ENCODE data around the gene CHST2. TPM values are rescaled to one million over a fixed set of nuclear protein-coding genes. Genes with fewer than 3 reads are reported as not detected.

Gene CHST2
- total RNA-seq, 4 donors from 2014 or later = 2.4 to 22.8 (median 5.3) TPM

DNA sequence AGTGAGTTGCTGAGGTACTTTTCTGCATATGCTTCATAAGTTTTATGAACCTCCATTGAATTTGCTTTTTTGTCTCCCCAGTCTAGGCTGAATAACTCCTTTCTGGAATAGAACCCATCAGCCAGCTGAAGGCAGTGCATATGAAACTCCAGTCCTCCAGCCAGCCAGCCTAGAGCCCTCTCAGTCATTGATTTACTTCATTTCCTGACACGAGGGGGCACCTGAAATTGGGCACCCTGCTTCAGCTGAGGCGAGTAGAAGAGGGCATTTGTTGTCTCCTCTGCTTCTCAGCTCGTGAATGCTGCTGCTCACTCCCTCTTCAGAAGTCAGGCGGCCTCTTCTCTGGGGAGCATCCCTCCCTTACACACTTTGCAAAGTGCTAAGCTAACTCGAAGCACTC lies 32.5 kb downstream of the CHST2 start:
- H3K27ac ChIP-seq = no peak overlapping the region
- no peak for DNase-seq (ENCODE audit: low spot score in 2 of 2)
- no peaks in the 10 kb centered on the region for H3K9me3 ChIP-seq
- no peaks in the 10 kb centered on the region for H3K36me3 ChIP-seq
- TF ChIP-seq EP300 (IDR thresholded peaks at IDR 0.05) (no peak), POLR2AphosphoS5 (IDR thresholded peaks at IDR 0.05) (no peak), POLR2A (IDR thresholded peaks at IDR 0.05) (no peak)
- TF ChIP-seq, protein P1, sequence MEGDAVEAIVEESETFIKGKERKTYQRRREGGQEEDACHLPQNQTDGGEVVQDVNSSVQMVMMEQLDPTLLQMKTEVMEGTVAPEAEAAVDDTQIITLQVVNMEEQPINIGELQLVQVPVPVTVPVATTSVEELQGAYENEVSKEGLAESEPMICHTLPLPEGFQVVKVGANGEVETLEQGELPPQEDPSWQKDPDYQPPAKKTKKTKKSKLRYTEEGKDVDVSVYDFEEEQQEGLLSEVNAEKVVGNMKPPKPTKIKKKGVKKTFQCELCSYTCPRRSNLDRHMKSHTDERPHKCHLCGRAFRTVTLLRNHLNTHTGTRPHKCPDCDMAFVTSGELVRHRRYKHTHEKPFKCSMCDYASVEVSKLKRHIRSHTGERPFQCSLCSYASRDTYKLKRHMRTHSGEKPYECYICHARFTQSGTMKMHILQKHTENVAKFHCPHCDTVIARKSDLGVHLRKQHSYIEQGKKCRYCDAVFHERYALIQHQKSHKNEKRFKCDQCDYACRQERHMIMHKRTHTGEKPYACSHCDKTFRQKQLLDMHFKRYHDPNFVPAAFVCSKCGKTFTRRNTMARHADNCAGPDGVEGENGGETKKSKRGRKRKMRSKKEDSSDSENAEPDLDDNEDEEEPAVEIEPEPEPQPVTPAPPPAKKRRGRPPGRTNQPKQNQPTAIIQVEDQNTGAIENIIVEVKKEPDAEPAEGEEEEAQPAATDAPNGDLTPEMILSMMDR (IDR thresholded peaks at IDR 0.05) = no peak
- H3K4me1 ChIP-seq = peaks cover 4% of the 10 kb centered on the region
- no peaks in the 10 kb centered on the region for H3K27me3 ChIP-seq
- H3K4me3 ChIP-seq = no peak overlapping the region
- 88% methylated on average over 5 of the region's 5 CpGs for WGBS

DNA sequence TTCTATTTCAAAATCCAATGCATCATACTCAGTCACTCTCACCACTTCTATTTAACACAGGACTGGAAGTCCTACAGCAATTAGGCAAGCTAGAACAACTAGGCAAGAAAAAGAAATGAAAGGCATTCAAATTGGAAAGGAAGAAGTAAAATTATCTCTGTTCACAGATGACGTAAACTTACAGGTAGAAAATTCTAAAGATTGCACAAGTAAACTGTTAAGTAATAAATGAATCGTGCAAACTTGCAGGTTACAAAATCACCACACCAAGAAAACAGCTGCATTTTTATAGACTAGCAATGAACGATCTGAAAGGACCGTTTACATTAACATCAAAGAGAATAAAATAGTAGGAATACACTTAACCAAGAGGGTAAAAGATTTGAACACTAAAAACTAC lies 36.2 kb downstream of the CHST2 start:
- Histone ChIP-seq H3K9me3 (no peaks in the 10 kb centered on the region), H3K36me3 (no peaks in the 10 kb centered on the region), H3K4me1 (peaks cover 1% of the 10 kb centered on the region), H3K4me3 (no peak overlapping the region), H3K27me3 (no peaks in the 10 kb centered on the region), H3K27ac (no peak overlapping the region)
- no peak for DNase-seq (ENCODE audit: low spot score in 2 of 2)
- TF ChIP-seq, protein P1 (IDR thresholded peaks at IDR 0.05) = no peak
- TF ChIP-seq POLR2AphosphoS5 (IDR thresholded peaks at IDR 0.05) = no peak
- TF ChIP-seq EP300 (IDR thresholded peaks at IDR 0.05) = no peak
- WGBS = 53% methylated on average over 4 of the region's 4 CpGs

DNA sequence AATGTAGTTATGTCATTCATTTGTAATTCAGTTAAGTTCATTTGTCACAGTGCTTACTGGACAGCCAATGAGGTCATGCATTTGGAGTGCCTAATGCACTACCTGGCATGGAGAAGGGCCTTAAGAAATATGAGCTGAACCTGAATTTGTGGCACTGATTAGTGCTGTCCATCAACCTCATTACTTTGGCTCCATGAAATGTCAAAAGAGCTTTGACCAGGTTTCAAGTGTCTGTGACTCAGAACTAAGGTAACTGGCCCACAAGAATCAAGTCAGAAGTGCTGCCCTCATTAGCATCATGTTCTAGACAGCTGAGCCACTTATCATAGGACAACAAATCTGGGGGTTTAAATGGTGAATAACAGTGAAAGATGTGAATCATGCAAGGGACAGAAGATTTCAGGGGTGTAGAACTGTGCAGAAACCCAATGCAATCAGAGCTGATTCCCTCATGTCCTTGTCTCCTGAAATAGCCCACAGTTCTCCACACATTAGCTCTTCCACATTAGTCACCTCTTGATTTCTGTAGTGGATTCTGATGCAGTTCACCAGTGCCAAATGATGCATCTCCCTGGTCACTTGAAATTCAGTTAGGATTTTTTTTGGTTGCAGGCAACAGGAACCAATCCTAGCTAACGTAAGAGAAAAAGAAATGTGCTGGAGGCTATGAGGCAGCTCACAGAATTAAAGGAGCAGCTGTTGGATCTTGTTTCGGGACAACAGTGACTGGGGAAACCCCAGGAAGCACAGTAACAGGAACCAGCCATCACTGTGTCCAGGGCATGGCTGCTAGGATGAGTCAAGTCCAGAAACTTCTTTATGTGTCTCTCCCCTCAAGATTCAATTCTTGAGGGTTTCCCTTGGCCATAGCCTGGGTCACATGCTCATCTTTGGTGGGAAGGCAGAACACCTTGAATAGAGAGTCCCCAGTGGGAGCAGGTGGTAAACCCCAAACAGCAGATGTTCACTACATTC lies 38.7 kb downstream of the CHST2 start:
- TF ChIP-seq POLR2AphosphoS5 (IDR thresholded peaks at IDR 0.05) = no peak
- no peak for TF ChIP-seq POLR2A (IDR thresholded peaks at IDR 0.05)
- TF ChIP-seq EP300 (IDR thresholded peaks at IDR 0.05) = no peak
- TF ChIP-seq, protein P1 (IDR thresholded peaks at IDR 0.05) = no peak
- Histone ChIP-seq H3K4me3 (no peak overlapping the region), H3K36me3 (no peaks in the 10 kb centered on the region), H3K27me3 (no peaks in the 10 kb centered on the region), H3K27ac (no peak overlapping the region), H3K4me1 (no peaks in the 10 kb centered on the region), H3K9me3 (no peaks in the 10 kb centered on the region)
- 20% methylated on average over 2 of the region's 2 CpGs for WGBS
- DNase-seq (ENCODE audit: low spot score in 2 of 2) = no peak

DNA sequence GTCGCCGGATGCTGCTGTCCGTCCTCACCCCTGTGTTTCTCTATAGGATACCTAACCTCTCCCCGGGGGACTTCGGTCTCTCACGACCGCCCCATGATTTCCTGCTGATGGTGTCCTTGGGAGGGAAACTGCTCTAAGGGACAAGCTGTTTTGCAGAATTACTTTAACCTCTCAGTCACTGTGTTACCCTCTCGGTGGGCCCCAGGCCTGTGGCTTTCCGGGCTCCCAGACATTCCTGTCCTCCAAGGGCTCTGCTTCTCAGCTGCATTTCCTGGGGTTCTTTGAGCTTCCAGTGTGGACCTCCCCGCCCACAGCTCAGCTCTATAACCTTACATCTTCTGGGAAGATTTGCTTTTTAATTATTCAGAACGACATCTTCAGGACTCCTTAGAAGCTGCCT lies 40.9 kb downstream of the CHST2 start:
- WGBS = 88% methylated on average over 11 of the region's 11 CpGs
- no peak for DNase-seq (ENCODE audit: low spot score in 2 of 2)
- TF ChIP-seq POLR2A (IDR thresholded peaks at IDR 0.05) (no peak), EP300 (IDR thresholded peaks at IDR 0.05) (no peak), POLR2AphosphoS5 (IDR thresholded peaks at IDR 0.05) (no peak)
- TF ChIP-seq, protein P1 (IDR thresholded peaks at IDR 0.05) = no peak
- Histone ChIP-seq H3K4me3 (no peak overlapping the region), H3K9me3 (no peaks in the 10 kb centered on the region), H3K27me3 (no peaks in the 10 kb centered on the region), H3K4me1 (no peaks in the 10 kb centered on the region), H3K27ac (no peak overlapping the region), H3K36me3 (no peaks in the 10 kb centered on the region)

DNA sequence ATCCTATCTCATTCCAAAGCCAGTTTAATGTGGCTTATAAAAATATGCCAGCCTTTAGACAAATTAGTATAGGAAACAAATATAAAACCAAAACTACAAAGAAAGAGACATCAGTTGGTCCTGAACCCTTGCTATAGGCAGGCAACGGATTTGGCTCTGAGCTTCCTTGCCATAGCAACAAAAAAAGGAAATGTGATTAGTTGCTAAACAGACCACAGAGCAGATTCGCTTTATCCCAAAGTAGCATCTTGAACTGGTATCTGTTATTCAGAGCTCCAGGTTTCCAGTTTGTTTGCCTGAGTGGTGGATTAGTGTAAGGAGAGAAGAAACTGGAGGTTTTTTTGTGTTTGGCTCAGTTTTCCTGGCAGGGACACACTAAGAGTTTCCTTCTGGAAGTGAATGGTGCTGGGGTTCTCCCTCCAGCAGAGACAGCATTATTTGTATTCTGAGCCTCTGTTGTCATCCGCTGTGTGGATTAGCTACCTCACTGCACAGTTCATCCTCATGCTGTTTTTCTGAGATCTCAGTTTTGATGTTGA lies 44.1 kb downstream of the CHST2 start:
- DNase-seq (ENCODE audit: low spot score in 2 of 2) = no peak
- Histone ChIP-seq H3K4me3 (no peak overlapping the region), H3K4me1 (no peaks in the 10 kb centered on the region), H3K9me3 (no peaks in the 10 kb centered on the region), H3K27ac (no peak overlapping the region), H3K27me3 (no peaks in the 10 kb centered on the region), H3K36me3 (no peaks in the 10 kb centered on the region)
- WGBS = 71% methylated on average over 3 of the region's 3 CpGs
- TF ChIP-seq POLR2AphosphoS5 (IDR thresholded peaks at IDR 0.05) (no peak), EP300 (IDR thresholded peaks at IDR 0.05) (no peak), POLR2A (IDR thresholded peaks at IDR 0.05) (no peak)
- TF ChIP-seq, protein P1 (IDR thresholded peaks at IDR 0.05) = no peak
